ENCODE measurements around the gene SEMA4D. TPM values are rescaled to one million over a fixed set of nuclear protein-coding genes. Genes with fewer than 3 reads are reported as not detected.
A peak's percentile ranks its signal among the peaks of the same experiment; 100 is the strongest.

SEMA4D gene
- total RNA-seq, 1 donor from 2014 or later, result 49.9 TPM

GRCh38 chr9:89529243-89530035 is 31.5 kb upstream of the SEMA4D start:
- H3K36me3 ChIP-seq, result no peaks in the 10 kb centered on the region
- intact Hi-C loops (cut with DNase I), result no loop called here
- no peaks in the 10 kb centered on the region for H3K27me3 ChIP-seq (ENCODE audit: low read depth)
- TF ChIP-seq, protein P1, sequence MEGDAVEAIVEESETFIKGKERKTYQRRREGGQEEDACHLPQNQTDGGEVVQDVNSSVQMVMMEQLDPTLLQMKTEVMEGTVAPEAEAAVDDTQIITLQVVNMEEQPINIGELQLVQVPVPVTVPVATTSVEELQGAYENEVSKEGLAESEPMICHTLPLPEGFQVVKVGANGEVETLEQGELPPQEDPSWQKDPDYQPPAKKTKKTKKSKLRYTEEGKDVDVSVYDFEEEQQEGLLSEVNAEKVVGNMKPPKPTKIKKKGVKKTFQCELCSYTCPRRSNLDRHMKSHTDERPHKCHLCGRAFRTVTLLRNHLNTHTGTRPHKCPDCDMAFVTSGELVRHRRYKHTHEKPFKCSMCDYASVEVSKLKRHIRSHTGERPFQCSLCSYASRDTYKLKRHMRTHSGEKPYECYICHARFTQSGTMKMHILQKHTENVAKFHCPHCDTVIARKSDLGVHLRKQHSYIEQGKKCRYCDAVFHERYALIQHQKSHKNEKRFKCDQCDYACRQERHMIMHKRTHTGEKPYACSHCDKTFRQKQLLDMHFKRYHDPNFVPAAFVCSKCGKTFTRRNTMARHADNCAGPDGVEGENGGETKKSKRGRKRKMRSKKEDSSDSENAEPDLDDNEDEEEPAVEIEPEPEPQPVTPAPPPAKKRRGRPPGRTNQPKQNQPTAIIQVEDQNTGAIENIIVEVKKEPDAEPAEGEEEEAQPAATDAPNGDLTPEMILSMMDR (IDR thresholded peaks at IDR 0.05), result no peak
- DNase-seq (no peak), ATAC-seq (peak in 1 of 2 donors; percentile 16)
- no peak overlapping the region for H3K4me3 ChIP-seq
- no peaks in the 10 kb centered on the region for H3K9me3 ChIP-seq
- no peak overlapping the region for H3K27ac ChIP-seq
- peaks cover 43% of the 10 kb centered on the region for H3K4me1 ChIP-seq

DNA sequence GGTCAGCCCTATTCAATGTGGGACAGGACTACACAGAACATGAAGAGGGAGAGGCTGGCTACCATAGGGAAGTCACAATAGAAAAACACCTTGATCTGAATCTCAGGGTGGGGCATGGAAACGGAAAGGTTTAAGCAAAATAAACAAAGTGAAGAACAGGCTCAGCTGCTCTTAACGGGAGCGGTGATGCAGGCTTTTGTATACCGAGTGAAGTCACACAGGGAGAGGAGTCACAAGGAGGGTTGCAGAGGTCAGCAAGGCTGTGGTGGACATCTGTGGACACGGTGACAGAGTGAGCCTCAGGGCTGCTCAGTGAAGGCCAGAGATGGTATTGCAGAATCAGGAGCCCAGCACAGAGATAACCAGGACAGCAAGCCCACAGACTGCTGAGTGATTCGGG is 30.6 kb upstream of the SEMA4D start:
- ATAC-seq (peak in 1 of 2 donors; percentile 64), DNase-seq (no peak)
- intact Hi-C loops (cut with DNase I), result no loop called here
- no peak overlapping the region for H3K4me3 ChIP-seq
- H3K27me3 ChIP-seq (ENCODE audit: low read depth), result no peaks in the 10 kb centered on the region
- TF ChIP-seq, protein P1 (IDR thresholded peaks at IDR 0.05), result no peak
- H3K9me3 ChIP-seq, result no peaks in the 10 kb centered on the region
- H3K4me1 ChIP-seq, result peaks cover 52% of the 10 kb centered on the region
- no peaks in the 10 kb centered on the region for H3K36me3 ChIP-seq
- H3K27ac ChIP-seq, result no peak overlapping the region

- ATAC-seq, result peak in 1 of 2 donors; percentile 4
- no peaks in the 10 kb centered on the region for H3K27me3 ChIP-seq (ENCODE audit: low read depth)
Observed at GRCh38 chr9:89528131-89528530, 30.2 kb upstream of the SEMA4D start.

DNA sequence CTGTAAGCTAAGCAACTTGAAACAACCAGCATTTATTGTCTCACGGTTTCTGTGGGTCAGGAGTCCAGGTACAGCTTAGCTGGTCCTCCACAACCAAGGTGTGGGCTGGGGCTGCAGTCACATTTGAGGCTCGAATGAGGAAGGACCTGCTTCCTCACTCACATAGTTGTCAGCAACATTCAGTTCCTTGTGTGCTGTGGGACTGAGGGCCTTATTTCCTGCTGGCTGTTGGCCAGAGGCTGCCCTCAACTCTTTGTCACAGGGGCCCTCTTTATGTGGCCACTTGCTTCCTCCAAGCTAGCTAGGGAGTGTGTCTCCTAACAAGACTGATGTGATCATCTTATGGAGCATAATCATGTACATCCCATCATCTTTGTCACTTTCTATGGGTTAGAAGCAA is 29.2 kb upstream of the SEMA4D start:
- ATAC-seq, result peak; percentile 59 to 73
- H3K27ac ChIP-seq, result no peak overlapping the region
- intact Hi-C loops (cut with DNase I), result no loop called here
- peaks cover 65% of the 10 kb centered on the region for H3K4me1 ChIP-seq
- H3K9me3 ChIP-seq, result no peaks in the 10 kb centered on the region
- no peaks in the 10 kb centered on the region for H3K36me3 ChIP-seq
- H3K4me3 ChIP-seq, result no peak overlapping the region
- no peaks in the 10 kb centered on the region for H3K27me3 ChIP-seq (ENCODE audit: low read depth)
- TF ChIP-seq, protein P1 (IDR thresholded peaks at IDR 0.05), result no peak
- peak; percentile 77 for DNase-seq

More at GRCh38 chr9:89528131-89528530, 30.2 kb upstream of the SEMA4D start:
- no peaks in the 10 kb centered on the region for H3K36me3 ChIP-seq
- TF ChIP-seq, protein P1 (IDR thresholded peaks at IDR 0.05), result no peak
- no peak for DNase-seq
- intact Hi-C loops (cut with DNase I), result no loop called here
- no peak overlapping the region for H3K27ac ChIP-seq
- H3K4me1 ChIP-seq, result peaks cover 56% of the 10 kb centered on the region
- no peaks in the 10 kb centered on the region for H3K9me3 ChIP-seq
- no peak overlapping the region for H3K4me3 ChIP-seq

DNA sequence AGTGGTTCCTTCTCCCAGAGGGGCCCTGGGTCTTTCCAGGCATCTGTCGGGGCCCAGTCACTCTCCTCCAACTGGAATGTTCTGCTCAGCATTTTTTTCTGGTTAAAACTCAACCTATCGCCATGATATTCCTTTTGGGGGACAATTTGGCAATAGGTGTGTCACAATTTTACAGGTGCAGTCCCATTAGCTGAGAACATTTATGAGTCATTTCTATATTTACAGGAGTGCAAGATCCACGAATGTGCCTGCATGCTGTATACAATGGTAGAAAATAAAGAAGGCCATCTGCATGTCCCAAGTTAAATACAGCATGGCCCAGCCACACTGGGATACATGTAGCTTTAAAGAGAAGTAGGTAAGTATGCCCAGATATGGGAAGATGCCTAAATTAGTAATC is 28.8 kb upstream of the SEMA4D start:
- DNase-seq (no peak), ATAC-seq (no peak)
- H3K36me3 ChIP-seq, result no peaks in the 10 kb centered on the region
- no peak overlapping the region for H3K4me3 ChIP-seq
- peaks cover 69% of the 10 kb centered on the region for H3K4me1 ChIP-seq
- TF ChIP-seq, protein P1 (IDR thresholded peaks at IDR 0.05), result no peak
- intact Hi-C loops (cut with DNase I), result no loop called here
- no peaks in the 10 kb centered on the region for H3K9me3 ChIP-seq
- H3K27me3 ChIP-seq (ENCODE audit: low read depth), result no peaks in the 10 kb centered on the region
- peak overlapping the region; percentile 1 for H3K27ac ChIP-seq
